ENCODE measurements around the gene LMX1A.

LMX1A gene

DNA sequence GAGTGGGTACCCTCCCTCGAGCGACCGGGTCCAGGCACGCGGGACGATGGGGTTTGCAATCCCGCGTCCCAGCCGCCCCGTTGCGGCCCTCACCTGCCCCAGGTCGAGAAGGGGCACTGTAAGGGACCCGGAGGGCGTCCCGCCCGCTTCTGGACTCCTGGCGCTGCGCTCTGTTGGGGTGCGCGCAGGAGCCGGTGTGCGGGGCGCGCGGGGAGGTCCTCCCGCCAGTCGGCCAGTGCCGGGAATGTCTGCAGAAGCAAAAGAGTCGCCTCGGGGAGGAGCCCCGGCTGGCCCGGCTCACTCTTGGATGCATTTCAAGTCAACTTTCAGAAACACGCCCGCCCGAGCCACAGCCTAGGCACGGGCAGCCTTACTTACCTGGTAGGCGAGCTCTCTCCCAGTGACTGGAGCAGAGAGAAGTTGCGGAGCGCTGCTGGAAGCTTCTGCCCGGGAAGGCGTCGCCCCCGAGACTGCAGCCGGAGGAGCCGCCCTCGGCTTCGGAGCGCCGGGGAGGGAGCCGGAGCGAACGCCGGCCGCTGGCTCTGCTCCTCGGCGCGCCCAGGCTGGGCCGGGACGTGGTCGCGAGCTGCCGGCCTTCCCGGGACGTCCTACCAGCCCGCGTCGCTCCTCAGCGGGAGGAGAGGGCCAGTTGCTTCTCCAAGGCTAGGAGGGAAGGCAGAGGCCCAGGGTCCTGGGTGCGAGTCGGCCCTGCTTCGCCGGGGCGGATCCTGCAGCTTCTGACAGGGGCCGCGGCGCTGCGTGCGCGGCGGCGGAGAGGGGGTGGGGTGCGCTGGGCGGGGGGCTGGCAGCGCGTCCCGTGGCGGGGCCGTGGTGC lies at the start of gene LMX1A:
Gene LMX1A (minus strand): TSS at position 739 of the 835 bp plus-strand sequence. CDS start 1,156 bp downstream, outside the sequence.
- no peak for DNase-seq (ENCODE audit: low read depth)

DNA sequence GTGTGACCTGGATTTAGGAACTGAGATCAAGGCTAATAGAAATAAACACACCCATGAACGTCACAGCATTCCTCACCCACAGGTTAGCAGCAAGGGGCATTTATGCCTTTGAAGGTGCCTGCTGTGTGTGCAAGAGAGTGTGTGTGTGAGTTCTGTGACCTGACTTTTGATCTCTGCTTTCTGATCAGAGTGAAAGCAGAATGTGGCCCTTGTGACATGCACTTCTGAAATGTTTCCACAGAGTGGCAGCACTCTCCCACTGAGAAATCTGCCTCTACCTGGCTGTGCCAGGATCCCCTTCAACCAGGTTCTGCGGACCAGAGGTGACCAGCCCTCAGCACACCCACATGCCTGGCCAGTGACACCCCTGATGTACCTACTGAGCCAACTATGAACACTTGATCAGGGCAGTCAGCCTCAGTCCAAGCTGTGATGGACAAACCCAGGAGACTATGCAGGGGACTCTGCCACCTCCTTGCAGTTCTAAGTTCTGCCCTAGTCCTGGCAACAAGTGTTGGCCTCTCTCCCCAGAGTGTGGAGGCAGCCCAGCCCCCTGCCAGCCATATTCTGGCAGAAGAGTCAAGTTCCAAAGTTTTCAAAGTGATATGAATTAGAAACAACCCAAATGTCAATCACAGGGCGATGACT lies 47.4 kb upstream of the LMX1A start:
- DNase-seq (ENCODE audit: low read depth), result peak; percentile 16

DNA sequence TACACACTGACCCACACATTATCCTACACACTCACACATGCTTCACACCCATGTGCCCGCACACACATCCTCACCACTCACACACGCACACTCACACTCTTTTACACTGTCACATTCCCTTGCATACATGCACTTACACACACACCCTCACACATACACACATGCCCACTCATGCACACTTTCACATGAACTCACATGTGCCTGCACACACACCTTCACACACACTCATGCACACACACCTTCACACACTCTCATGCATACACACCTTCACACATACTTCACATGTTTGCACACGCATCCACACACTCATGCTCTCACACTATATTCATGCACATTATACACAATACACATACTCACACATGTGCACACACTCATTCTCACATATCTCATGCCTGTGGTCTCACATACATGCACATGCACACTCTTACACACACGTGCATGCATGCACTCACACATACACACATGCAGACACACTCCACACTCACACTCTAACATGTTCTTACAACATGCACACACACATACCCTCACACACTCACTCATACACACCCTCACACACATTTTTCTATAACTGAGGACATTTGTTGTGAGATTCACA lies 46.1 kb upstream of the LMX1A start:
- no peak for DNase-seq (ENCODE audit: low read depth)

DNA sequence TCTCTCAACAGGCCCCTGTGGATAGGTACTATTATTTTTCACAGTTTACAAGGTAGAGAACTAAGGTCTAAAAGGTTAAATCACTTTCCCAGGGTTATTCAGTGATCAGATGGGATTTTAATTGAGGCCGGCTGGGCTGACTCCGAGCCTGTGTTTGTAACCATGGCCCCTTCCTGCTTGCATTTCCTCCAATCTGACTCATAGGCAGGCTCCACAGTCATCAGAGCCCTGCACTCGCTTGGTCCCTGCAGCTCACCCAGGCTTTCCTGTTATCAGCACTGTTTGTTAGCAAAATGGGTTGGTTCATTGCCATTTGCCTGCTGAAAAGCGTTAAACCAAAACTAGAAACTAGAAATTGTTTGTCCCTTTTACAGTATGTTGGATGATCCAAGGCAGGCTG lies 41.4 kb upstream of the LMX1A start:
- DNase-seq (ENCODE audit: low read depth), result peak; percentile 79

DNA sequence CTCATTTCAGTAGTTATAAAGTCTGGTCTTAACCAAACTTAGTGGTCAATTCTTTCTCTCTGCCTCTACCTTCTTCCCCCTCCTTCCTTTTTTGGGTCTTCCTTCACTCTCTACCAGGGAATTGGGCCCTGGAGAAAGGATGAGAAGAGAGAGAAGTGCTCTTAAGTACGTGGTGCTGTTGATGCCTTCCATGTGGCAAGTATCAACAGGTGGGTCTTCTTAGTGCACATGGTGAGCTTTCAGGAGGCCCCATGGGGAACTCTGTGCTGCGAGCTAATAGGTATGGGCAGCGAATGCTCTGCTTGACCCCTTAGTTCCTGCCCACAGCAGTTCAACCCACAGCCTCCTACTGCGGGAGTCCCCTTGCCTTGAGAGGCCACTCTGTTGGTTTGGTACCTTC lies 39.4 kb upstream of the LMX1A start:
- DNase-seq (ENCODE audit: low read depth), result no peak

DNA sequence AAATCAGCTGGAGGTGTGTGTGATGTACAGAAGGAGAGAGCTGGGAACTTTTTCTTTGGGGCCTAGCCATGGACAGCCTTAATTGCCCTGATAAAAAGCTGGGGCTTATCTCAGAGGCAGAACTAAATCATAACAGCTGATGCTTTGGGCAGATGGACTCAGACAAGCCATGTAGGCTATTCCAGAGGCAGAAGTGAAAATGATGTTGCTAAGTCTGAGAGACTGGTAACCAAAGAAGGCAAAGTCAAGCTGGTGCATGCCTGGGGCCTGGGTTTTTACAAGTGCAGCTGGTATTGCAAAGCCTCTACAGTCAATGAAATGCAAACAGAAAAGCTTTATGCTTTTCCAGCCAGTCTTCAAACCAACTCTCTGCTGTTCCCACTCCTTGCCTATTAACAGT lies 39.0 kb upstream of the LMX1A start:
- no peak for DNase-seq (ENCODE audit: low read depth)

DNA sequence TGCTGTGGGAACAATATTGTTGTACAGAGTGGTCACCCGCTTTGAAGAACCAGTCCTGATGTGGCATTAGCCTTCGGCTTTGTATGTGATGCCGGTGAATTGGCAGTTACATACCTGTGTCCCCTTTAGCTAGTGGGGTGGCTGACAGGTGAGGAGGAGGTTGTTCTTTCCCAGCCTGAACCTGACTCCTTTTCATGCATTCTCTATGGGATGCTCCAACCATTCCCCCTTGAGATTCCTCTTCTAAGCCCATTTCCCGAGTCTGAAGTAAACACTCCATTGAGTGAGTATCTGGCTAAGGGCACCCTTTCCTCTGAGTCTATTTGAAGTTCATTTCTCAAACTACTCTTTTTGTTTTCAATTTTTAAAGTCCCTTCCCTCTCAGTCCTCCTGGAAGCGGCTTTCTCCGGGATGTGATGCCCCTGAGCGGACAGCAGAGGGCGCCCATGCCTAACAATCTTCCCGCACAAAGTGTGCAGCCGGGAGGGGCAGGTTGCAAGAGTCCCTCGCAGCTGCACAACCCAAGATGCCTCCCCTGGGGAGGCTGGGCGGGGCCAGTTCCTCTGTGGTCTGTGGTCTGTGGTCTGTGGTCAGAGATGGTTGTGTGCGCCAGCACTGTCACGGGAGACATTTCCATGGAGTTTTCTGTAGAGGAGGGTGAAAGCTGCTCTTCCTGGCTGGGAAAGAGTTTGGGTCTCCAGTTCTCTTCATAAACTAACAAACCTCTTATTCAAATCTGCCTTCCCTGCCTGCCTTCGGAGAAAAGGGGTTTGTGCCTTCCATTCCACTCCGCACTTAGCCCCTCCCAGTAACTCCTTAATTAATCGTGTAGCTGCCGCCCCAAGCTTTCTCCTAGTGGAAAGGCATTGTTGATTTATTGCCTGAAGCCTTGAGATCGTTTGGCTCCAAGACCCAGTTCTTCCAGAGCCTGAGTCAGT lies 36.4 kb upstream of the LMX1A start:
- peak; percentile 92 for DNase-seq (ENCODE audit: low read depth)

DNA sequence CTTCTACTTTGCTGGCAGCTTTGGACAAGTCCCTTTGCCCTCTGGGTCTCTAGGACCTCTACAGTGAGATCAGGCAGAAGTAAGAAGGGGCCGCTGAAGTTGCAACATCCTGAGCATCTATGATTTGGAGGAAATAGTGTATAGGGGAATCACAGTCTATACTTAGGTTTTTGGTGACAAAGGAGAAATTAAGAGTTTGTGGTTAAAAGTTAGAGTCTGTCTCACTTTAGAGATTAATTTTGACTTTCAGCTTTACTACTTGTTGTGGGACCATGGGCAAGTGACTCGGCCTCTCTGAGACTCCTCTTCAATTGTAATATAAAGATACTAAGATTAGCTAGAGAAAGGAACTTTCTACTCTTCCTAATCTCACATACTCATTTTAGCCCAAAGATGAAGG lies 33.1 kb upstream of the LMX1A start:
- no peak for DNase-seq (ENCODE audit: low read depth)

DNA sequence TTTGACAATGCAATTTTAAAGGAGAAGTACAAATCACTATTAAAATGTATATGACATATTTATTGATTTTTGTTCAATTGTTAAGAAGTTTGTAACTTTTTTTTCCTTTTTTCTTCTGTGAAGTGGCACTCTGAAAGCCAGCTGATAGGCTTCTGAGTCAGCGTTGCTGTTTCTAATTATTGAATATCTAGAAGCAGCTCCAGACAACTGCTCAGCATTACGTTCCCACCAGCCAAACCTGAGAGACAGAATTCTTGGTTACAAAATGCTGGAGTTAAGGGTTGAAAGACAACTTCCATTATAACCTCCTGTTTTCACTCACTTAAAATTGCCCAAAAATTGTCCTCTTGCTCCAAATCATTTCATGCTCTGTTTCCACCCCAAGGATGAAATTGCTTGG lies 31.4 kb upstream of the LMX1A start:
- DNase-seq (ENCODE audit: low read depth), result no peak

DNA sequence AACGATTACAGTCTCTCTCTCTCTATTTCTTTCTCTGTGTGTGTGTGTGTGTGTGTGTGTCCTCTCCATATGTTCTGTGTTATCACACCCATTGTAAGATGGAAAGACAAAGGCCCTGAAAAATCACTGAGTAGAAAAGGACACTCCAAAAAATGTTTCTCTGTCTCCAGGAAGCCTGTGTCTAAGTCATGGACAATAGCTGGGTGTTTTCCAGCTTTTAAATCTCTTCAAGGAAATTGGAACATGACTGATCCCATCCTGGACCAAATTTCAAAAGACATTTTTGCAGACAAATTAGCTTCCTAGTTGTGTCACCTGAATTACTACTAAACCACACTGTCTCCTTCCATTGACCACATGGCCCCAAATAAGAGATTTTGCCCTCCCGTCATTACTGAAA lies 31.0 kb upstream of the LMX1A start:
- DNase-seq (ENCODE audit: low read depth), result no peak

DNA sequence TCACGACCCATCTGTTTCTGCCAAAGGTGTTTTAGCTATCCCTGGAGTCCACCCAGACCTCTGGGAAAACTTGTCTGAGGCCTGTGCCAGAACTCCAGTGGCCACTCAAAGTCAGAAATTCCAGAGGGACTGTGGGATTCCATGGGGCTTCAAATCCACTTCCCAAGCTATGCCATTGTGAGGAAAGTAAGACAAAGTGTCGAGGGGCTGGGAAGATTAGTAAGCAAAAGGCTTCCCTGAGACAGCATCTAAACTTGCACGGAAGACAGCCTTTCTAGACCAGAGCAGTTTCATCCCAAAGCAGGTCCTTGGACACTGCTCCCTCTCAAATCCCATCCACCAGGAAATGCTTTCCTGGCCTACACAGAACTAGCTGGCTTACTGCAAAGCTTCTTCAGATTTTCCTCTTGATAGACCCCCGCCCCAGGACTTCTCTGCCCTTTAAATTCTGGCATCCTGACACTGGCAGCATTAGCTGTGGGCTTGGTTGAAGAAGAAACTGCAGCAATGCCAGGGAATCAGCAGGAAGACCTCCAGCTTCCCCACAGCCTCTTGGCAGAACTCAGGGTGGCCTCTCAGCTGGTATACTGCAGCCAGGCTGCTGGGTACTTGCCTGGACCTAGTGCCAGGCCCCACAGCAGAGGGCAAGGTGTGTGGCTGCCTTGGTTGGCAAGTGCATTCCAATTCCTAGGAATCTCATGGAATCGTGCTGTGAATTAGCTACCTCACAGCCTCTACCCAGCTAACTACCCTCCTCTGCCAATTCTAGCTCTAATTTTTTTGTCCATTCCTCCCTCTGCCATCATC lies 27.3 kb upstream of the LMX1A start:
- DNase-seq (ENCODE audit: low read depth), result no peak

DNA sequence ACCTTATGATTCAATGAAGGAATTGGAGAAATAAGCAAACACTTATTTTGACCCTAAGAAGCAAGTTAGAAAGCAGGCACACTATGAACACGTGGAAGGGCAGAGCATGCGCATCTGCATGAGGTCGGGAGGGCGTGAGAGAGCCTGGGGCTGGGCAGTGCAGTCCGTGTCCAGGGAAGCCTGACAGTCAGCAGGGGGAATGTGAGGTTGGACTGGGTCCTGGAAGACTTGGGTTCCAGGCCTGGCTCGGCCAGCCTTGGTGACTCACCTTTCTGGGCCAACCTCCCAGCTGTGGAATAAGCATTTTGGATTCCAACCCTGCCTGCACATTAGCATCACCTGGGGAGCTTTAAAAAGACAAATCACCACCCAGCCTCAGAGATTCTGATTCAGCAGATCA lies 26.6 kb upstream of the LMX1A start:
- peak; percentile 18 for DNase-seq (ENCODE audit: low read depth)

DNA sequence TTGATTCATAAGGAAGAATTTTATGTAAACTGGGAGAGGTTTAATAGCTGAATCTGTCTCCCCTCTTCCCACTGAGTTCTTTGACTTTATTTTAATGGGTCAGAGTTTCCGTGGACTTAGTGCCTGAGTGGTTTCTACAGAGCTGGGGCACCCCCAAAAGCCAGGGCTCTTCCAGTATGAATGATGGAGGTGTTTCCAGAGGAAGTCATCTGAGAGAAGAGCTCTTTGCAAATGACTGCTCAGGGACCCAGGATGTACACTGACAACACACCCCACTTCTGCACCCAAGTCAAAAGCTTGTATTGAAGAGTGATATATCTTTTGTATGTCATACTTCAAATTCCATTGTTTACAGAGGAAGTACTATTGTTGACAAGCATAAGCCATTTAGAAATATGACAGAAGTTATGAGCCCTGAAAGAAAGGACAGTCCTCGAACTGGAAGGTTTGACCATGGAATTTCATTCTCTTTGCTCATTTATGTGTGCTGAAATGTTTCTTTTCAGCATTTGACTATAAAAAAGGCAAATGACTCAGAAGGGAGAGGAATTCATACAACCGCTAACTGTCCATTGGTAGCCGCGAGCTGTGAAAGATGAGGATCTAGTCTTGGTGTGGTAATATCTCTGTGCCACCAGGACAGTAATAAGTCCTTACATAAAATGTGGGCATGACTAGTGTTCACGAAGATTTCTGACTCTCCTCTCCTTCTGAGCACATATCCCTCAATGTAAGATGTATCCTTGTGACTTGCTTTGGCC lies 25.4 kb upstream of the LMX1A start:
- DNase-seq (ENCODE audit: low read depth), result no peak

DNA sequence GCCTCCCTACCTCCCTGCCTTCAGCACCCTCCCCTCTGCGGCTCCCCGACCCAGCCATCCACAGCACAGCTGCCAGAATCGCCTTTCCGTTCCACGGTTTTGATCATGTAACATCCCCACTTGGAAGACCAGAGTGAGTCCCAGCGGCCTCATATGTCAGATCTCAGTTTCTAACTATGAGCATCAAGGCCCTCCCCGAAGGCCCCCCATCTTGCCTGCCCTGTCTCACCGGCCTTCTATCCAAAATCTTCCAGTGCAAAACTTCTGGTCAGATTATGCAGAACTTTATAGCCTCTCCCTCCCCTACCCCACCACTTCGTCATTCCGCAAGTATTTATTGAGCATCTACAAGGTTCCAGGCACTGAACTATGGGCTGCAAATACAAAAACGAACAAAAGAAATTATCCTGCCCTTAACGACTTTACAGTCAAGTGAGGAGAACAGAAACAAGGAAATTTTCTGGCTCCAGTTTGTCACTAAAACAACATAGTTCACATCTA lies 20.3 kb upstream of the LMX1A start:
- no peak for DNase-seq (ENCODE audit: low read depth)

DNA sequence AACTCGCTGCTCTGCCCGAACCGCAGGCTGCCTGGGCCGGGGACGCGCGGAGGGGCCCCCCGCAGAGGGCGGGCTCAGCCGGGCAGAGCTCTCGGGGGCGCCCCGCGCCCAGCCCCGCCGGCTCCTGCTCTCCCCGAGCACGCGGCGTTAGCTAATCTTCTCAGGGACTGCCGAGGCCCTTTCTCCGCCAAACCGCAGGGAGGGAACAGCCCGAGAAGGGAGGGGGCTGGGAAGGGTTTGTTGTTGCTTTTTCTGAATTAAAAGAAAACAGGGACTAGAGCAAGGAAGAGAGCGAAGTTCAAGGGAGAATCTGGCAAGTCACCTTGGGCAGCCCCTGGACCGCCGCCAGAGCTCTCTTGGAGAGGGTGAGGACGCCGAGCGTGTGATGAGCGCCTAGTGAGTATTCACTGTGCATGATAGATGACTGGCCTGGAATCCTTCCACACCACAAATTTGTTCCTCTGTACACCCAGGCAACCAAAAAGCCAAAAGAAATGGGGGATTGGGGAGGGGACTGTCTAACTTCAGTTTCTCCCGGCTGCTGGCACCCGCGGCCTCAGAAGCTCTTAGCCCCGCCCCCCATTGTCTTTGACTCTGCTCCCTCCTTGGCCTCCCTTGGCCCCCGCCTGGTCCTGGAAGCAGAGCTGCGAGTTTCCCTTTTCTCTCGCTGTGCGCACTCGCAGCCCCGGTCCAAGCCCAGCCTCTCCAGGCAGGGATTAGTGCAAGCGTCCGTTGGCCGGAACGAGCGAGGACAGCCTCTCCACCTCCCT lies 19.7 kb upstream of the LMX1A start:
- peak; percentile 72 for DNase-seq (ENCODE audit: low read depth)

DNA sequence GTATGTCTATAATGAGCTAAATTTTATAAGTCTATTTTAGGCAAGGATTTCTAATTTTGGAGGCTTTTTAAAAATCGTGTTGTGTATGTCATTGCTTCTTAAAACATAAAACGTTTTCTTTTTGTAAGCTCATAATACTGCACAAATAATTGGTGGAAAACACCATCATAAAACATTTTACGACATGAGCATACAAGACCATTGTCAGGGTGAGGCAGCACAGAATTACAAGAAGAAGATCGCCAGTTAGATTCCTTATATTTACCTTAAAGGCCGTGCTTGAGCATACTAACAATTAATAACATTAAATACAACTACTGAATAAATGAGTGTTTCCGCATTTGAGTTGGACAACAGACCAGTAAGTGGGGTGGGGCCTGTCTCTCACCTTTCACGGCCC lies 19.1 kb upstream of the LMX1A start:
- no peak for DNase-seq (ENCODE audit: low read depth)

DNA sequence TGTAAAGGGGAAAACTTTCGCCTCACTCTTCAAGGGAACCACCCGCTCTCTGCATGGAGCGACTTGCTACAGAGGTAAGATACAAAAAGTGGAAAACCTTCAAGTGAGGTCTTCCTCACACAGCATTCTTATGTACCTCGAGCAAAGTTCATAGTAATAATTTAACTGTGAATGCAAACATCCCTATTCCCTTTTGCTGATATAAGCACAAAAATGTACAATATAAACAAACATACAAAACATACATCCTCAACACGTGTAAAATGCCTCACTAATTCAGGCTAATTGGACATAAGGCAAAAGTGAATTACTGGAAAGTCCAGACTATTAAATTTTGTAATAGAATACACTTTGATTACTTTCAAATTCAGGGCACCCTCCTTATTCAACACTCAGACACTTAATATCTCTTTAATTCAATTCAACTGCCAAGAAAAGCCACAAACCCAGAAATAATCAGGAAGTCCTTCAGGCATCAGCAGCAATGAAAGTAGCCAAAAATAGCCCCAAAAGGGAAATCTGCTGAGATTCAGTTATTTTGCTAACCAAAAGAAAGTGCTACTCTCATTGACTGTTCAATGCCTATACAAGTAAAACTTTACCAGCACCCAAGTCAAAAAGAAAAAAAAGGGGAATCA lies 15.2 kb upstream of the LMX1A start:
- DNase-seq (ENCODE audit: low read depth), result no peak

DNA sequence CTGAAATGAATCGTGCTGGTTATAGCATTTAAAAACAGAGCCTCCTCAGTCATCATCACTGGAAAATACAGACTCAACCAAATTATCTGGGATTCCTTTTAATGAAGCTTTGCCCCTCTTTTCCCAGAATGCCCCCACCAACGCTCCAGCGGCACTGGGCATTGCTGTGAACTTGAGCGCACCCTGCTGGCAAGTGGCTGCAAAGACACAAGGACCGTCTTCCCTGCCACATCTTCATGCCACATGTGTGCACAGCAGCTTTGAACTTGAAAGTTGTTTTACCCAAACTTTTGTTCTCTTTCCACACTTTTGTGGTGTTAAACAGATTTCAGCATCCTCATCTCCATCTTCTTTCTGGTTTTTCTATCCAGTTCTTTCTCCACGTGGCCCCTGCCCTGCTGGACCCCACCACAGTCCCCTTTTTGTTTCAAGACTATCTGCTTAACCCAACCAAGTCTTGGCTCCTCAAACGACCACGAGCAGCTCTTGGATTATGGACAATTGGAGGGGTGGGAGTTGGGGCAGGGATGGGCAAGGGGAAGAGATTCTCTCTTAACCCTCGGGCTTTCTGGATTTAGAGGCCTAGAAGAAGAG lies 12.8 kb upstream of the LMX1A start:
- peak; percentile 31 for DNase-seq (ENCODE audit: low read depth)
